Activated B cell treated with CpG ODN at 0.5 μM for 24 hours (primary cell): ENCODE data around the gene RPA1. TPM values are rescaled to one million over a fixed set of nuclear protein-coding genes. Genes with fewer than 3 reads are reported as not detected.

ENCODE experiments used
- ATAC-seq: fragments of 200-7000 bp; cut with Tn5 transposase; one replicate; pipeline ENCODE4 v1.10.0; 2021; ENCODE audit warnings: low read depth, mild to moderate bottlenecking, moderate library complexity
- CTCF ChIA-PET: fragments of 350-600 bp; sonication (Branson Sonifier 250); formaldehyde crosslinking; loops from one replicate; lab custom pipeline; 2021; ENCODE audit warnings: antibody characterized with exemption; lab: Charles Lee
- POLR2A ChIA-PET: fragments of 350-600 bp; sonication (Branson Sonifier 250); formaldehyde crosslinking; loops from one replicate; lab custom pipeline; 2021; ENCODE audit warnings: antibody characterized with exemption; lab: Charles Lee
- DNase-seq: peaks from one replicate; pipeline ENCODE4 v3.0.0; 2022
- H3K27ac Mint-ChIP-seq: one replicate; pipeline ENCODE4 v1.8.0; 2020; ENCODE audit warnings: mixed read lengths
- H3K27me3 Mint-ChIP-seq: one replicate; pipeline ENCODE4 v1.8.0; 2021; ENCODE audit warnings: mixed read lengths
- H3K36me3 Mint-ChIP-seq: one replicate; pipeline ENCODE4 v1.8.0; 2021; ENCODE audit warnings: low read depth, mixed read lengths
- H3K4me1 Mint-ChIP-seq: one replicate; pipeline ENCODE4 v1.8.0; 2021; ENCODE audit warnings: mixed read lengths
- H3K4me3 Mint-ChIP-seq: one replicate; pipeline ENCODE4 v1.8.0; 2020; ENCODE audit warnings: mild to moderate bottlenecking, mixed read lengths
- H3K9me3 Mint-ChIP-seq: one replicate; pipeline ENCODE4 v1.8.0; 2020; ENCODE audit warnings: mixed read lengths
- CTCF ChIP-seq: fragments of 200-600 bp; IDR thresholded peaks from one replicate; pipeline ENCODE4 v1.8.0; 2022; ENCODE audit warnings: antibody characterized with exemption, mild to moderate bottlenecking
- intact Hi-C: fragments of 100-400 bp; cut with micrococcal nuclease; formaldehyde crosslinking; loops from one replicate; pipeline ENCODE4 v1.15.1; 2024
- total RNA-seq: library from RNA; stranded (reverse); gene quantifications from 2 replicates; pipeline ENCODE4 v1.2.3, GENCODE V29; 2022

RPA1 gene
- total RNA-seq, 1 donor from 2014 or later: 99.8 TPM

- ChIA-PET CTCF (no interaction called here), POLR2A (interaction anchor here (0.7 kb wide), 1 partner anchor 113 kb away, joined by 7 read pairs; no protein-coding TSS in a partner anchor)
- H3K27ac Mint-ChIP-seq: no peak overlapping the region
- no peaks in the 10 kb centered on the region for H3K9me3 Mint-ChIP-seq
- TF ChIP-seq CTCF: no peak
- no peak for DNase-seq
- ATAC-seq: no peak
- intact Hi-C loops: no loop called here
- no peaks in the 10 kb centered on the region for H3K4me1 Mint-ChIP-seq
- H3K27me3 Mint-ChIP-seq: no peaks in the 10 kb centered on the region
- H3K4me3 Mint-ChIP-seq: no peak overlapping the region
- peaks cover 84% of the 10 kb centered on the region for H3K36me3 Mint-ChIP-seq
Observed at GRCh38 chr17:1875597-1875996, 45.8 kb downstream of the RPA1 start.

GRCh38 chr17:1878419-1879121, 48.8 kb downstream of the RPA1 start:
- H3K9me3 Mint-ChIP-seq: no peaks in the 10 kb centered on the region
- ATAC-seq: no peak
- H3K4me3 Mint-ChIP-seq: no peak overlapping the region
- ChIA-PET CTCF (interaction anchor here (1.1 kb wide), 1 partner anchor 210 kb away, joined by 3 read pairs; no protein-coding TSS in a partner anchor), POLR2A (no interaction called here)
- no peaks in the 10 kb centered on the region for H3K27me3 Mint-ChIP-seq
- no peak for DNase-seq
- H3K27ac Mint-ChIP-seq: no peak overlapping the region
- H3K4me1 Mint-ChIP-seq: no peaks in the 10 kb centered on the region
- intact Hi-C loops: no loop called here
- no peak for TF ChIP-seq CTCF
- peaks cover 84% of the 10 kb centered on the region for H3K36me3 Mint-ChIP-seq

GRCh38 chr17:1880851-1881630, 51.2 kb downstream of the RPA1 start:
- H3K4me3 Mint-ChIP-seq: no peak overlapping the region
- DNase-seq: no peak
- peaks cover 86% of the 10 kb centered on the region for H3K36me3 Mint-ChIP-seq
- ChIA-PET POLR2A (no interaction called here), CTCF (interaction anchor here (0.6 to 3.6 kb wide), 9 partner anchors 24 to 402 kb away, joined by 3 to 40 read pairs (median 3); no protein-coding TSS in a partner anchor)
- H3K27ac Mint-ChIP-seq: no peak overlapping the region
- no peak for TF ChIP-seq CTCF
- no peaks in the 10 kb centered on the region for H3K4me1 Mint-ChIP-seq
- H3K9me3 Mint-ChIP-seq: no peaks in the 10 kb centered on the region
- intact Hi-C loops: loop anchor here (5.0 kb wide), 1 partner anchor 161 kb away; the partner anchor contains the start of gene OVCA2
- ATAC-seq: no peak
- H3K27me3 Mint-ChIP-seq: no peaks in the 10 kb centered on the region

DNA sequence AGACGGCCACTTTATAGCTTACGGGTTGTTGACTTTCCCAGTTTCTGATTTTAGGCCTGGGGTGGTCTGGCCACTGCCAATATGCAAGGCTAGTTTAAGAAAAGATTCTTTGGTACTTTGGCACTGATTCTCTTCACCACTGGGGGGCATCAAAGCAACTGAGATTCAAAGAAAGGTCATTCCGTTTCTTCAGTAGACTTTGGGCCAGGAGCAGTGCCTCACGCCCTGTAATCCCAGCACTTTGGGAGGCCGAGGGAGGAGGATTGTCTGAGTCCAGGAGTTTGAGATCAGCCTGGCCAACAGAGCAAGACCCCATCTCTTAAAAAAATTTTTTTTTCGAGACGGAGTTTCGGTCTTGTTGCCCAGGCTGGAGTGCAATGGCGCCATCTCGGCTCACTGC, 53.0 kb downstream of the RPA1 start:
- H3K9me3 Mint-ChIP-seq: no peaks in the 10 kb centered on the region
- ATAC-seq (peak; percentile 60), DNase-seq (no peak)
- intact Hi-C loops: loop anchor here (1.0 to 5.0 kb wide), 3 partner anchors 159 to 399 kb away; partner anchors contain the start of gene OVCA2
- no peak overlapping the region for H3K27ac Mint-ChIP-seq
- TF ChIP-seq CTCF: no peak
- ChIA-PET POLR2A (no interaction called here), CTCF (interaction anchor here (0.8 to 3.6 kb wide), 8 partner anchors 17 to 404 kb away, joined by 3 to 40 read pairs (median 4); no protein-coding TSS in a partner anchor)
- H3K36me3 Mint-ChIP-seq: peaks cover 77% of the 10 kb centered on the region
- H3K4me1 Mint-ChIP-seq: no peaks in the 10 kb centered on the region
- no peaks in the 10 kb centered on the region for H3K27me3 Mint-ChIP-seq
- H3K4me3 Mint-ChIP-seq: no peak overlapping the region

DNA sequence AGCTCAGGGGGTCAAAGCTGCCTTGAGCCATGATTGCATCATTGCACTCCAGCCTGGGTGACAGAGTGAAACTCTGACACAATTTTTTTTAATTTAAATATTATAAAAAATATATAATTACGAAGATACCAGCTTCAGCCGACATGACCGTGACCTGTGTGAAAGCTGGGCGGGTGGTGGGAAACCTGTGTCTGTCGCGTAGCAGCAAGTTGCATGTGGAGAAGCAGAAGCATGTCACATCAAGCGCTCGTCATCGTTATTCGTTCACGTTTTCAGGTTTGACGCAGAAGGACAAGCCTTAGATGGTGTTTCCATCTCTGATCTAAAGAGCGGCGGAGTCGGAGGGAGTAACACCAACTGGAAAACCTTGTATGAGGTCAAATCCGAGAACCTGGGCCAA, 53.7 kb downstream of the RPA1 start:
- DNase-seq (no peak), ATAC-seq (no peak)
- H3K9me3 Mint-ChIP-seq: no peaks in the 10 kb centered on the region
- no peaks in the 10 kb centered on the region for H3K27me3 Mint-ChIP-seq
- H3K36me3 Mint-ChIP-seq: peaks cover 77% of the 10 kb centered on the region
- no peak overlapping the region for H3K27ac Mint-ChIP-seq
- intact Hi-C loops: loop anchor here (5.0 kb wide), 1 partner anchor 159 kb away; the partner anchor contains the start of gene OVCA2
- no peaks in the 10 kb centered on the region for H3K4me1 Mint-ChIP-seq
- no peak for TF ChIP-seq CTCF
- CTCF ChIA-PET: interaction anchor here (0.8 to 3.6 kb wide), 4 partner anchors 212 to 400 kb away, joined by 3 to 40 read pairs (median 12); no protein-coding TSS in a partner anchor
- POLR2A ChIA-PET: no interaction called here
- H3K4me3 Mint-ChIP-seq: no peak overlapping the region
